HG03135 (cell line): Measurements from ENCODE around the gene MRRF.
"Not testable (repeated sequence)": the region's sequence is repeated elsewhere in the genome, so short reads cannot be mapped to it uniquely, and the experiment has no call there.

Source experiments
- ATAC-seq: cut with Tn5 transposase; IDR thresholded peaks from one replicate; pipeline ENCODE4 v1.9.1; 2021; ENCODE audit warnings: mild to moderate bottlenecking, moderate library complexity; ENCODE audit not compliant: unreplicated experiment

The MRRF gene

DNA sequence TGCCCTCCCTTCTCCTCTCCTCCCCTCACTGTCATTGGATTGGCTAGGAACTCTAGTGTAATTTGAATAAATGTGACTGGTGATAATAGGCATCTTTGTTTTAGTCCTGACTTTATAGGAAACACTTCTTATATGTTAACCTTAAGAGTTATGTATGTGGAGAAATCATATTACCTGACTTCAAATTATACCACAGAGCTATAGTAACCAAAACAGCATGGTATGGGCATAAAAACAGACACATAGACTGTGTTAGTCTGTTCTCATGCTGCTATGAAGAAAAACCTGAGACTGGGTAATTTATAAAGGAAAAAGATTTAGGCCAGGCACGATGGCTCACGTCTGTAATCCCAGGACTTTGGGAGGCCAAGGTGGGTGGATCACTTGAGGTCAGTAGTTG lies 9.4 kb downstream of the MRRF start:
- no peak for ATAC-seq

DNA sequence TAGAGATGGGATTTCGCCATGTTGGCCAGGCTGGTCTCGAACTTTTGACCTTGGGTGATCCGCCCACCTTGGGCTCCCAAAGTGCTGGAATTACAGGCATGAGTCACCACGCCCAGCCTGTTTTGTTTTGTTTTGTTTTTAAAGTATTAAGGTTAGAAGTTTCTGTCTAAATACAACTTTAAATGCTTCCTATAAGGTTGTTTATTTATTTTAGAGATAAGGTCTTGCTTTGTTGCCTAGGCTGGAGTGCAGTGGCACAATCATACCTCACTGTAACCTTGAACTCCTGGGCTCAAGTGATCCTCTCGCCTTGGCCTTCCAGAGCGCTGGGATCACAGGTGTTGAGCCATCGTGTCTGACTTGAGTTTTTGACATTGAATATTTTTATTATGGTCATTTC lies 11.4 kb downstream of the MRRF start:
- no peak for ATAC-seq

DNA sequence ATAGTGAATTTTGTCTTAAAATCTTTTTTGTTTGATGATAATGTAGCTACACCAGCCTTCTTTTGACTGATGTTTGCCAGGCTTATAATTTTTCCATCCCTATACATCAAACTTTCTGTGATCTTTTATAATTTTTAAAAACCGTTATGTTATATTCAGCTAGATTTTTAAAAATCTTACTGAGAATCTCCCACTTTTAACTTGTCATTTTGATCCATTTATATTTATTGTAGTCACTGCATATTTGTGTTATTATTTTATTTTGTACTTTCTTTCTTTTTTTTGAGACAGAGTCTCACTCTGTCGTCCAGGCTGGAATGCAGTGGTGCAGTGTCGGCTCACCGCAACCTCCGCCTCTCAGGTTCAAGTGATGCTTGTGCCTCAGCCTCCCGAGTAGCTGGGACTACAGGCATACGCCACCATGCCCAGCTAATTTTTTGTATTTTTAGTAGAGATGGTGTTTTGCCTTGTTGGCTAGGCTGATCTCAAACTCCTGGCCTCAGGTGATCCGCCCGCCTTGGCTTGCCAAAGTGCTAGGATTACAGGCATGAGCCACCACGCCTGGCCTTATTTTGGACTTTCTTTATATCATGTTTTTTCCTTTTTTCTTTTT lies 12.7 kb downstream of the MRRF start:
- ATAC-seq: no peak

DNA sequence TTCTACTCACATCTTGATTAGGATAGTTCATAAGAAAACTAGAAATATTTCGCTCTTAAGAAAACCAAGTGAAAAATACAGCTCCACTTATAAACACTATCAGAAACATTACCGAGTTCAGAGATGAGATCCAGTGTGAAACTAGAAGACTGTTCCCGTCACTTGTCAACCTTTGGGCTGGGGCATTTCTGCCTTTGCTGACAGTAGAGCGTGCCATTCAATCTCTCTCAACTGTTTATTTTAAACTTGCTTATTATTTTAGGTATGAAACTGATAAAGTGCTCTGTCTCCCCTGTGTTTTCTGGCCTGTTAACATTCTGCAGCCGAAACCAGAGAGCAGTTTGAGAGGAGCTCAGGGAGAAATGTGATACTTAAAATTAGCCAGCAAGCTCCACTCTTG lies 16.7 kb downstream of the MRRF start:
- ATAC-seq: no peak

DNA sequence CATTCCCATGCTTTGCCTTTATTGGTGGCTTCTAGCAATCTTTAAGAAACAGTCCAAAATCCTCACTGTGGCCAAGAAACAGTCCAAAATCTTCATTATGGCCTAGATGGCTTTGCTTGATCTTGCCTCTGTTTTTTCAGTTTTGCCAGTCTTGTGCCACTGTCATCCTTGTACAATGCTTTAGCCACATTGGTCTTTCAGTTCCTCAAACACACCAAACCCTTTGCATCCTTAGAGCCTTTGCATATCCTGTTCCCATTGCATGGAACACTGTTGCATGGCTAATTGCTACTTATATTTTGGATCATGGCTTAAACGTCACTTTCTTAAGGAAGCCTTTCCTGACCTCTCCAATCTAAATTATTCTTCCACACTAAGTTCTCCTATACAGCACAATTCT lies 22.1 kb downstream of the MRRF start:
- ATAC-seq: no peak

DNA sequence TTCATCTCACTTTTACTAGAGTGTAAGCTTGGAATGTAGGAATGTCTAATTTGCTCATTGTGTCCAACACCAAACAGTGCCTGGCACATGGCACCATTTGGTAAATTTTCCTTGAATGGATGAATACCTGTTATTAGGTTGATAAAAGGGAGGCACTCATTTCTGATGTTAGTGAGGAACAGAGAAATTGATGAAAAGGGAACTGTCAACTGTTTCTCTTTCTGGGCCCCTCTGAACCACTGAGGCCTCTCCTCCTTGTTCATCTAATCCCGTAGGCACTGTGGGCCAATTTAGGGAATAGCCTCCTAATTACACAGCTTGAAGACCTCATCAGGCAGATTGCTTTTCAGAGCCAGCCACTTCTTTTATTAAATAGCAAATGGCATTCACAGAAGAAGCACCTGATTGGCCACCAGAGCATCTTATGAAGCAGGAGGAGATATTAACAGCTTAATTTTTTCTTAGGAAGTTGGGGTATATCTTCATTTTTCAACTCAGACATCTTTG lies 22.6 kb downstream of the MRRF start:
- no peak for ATAC-seq

DNA sequence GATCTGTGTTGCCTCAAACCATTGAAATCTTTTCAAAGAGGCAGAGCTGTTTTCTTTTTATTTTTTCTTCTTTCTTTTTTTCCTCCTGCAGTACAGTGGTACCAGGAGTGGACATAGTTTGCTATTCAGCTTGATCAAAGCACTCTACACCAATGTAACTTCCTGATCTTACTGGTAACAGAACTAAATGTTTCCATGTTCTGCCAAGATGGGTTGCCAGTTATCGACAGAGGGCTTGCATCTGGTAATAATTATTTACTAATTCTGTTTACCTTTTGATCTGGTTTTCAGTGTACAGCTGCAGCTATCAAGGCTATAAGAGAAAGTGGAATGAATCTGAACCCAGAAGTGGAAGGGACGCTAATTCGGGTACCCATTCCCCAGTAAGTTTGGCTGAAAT lies 26.8 kb downstream of the MRRF start:
- no peak for ATAC-seq

DNA sequence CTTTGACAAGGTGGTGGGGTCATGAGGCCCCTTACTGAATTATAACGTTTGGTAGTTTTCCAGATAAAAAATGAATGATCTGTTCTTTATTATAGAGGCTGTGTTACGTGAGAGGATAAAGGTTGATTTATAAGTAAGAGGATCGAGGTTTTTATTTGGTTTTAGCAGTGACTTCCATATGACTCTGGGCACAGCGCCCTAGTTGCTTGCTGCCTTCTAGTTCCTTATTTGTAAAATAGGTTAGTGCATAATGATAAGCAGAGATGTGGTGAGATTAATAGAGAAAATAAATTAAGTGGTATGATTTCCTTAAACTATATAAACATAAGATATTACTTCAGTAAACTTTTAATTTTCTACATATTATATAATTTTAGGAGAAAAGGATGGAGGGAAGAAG lies 29.8 kb downstream of the MRRF start:
- no peak for ATAC-seq

DNA sequence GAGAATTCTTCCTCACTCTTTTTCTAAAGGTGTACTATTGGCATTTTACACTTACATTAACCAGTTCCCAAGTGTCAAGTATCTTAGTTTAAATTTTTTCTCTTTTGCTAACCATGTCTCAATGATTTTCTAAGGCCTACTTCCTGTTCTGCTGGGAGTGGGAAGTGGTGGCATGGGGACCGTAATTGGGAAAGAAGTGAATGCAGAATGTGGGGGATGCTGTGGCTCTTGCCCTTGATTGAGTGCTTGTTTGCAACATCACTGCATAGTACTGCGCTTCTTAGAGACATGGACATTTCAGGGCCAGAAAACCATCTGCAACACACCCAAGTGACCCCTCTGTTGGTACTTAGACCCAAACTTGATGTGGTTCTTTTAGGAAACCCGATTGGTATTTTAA lies 32.8 kb downstream of the MRRF start:
- ATAC-seq: no peak

DNA sequence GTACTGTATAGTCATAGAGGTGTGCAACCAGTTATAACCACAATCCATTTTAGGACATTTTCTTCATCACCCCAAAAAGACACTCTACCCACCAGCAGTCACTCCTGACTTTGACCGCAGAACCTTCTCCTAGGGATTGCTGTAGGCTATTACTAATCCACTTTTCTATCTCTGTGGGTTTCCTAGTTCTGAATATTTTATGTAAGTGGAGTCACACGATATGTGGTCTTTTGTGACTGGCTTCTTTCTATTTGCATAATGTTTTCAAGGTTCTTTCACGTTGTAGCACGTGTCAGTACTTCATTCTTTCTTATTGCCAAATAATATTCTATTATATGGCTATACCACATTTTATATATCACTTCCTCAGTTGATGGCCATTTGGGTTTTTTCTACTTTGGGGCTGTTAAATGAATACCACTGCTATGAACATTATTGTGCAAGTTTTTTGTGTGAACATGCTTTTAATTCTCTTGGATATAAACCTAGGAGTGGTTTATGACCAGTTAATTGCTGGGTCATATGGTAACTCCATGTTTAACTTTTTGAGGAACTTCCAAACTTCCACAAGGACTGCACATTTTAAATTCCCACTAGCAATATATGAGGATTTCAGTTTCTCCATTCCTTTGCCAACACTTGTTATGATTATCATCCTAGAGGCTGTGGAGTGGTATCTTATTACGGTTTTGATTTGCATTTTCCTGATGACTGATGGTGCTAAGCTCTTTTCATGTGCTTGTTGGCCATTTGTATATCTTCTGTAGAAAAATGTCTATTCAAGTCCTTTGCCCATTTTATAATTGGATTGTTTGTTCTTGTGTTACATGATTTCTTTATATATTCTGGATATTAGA lies 37.8 kb downstream of the MRRF start:
- no peak for ATAC-seq

DNA sequence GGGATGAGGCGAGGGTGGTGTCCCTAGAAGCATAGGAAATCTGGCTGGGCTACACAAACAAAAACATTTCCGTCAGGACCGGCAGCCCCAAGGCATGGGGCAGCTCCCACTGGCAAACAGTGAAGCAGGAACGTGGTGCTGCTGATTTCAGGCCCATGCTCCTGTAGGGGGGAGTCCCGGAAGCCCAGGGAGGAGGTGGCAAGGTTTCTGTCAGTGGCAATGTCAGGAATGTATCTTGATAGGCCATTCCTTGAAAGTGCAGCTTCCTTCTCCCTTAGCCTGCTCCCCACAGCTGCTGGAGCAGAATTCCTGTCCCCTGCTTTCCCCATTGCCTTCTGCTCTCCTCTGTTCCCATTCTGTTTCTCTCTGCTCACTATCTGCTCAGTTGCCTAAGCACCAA lies 42.4 kb downstream of the MRRF start:
- ATAC-seq: no peak

DNA sequence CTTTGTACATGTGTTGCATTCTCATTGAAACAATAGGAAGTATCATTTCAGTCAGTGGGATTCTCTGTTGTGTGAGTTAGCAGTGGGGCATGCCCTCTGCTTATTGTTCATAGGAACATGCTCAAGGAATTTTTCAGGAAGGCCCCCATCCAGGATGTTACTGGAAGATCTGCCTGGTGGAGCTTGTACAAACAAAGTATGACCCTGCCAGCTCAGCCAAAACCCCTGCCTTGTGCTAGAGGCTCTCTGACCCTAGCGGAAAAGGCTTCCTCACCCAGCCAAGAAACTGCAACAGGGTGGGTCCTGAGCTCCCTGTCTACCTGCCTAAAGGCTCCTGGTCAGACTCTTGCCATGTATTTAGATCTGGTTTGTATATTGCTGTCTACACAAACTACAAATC lies 43.2 kb downstream of the MRRF start:
- ATAC-seq: no peak

DNA sequence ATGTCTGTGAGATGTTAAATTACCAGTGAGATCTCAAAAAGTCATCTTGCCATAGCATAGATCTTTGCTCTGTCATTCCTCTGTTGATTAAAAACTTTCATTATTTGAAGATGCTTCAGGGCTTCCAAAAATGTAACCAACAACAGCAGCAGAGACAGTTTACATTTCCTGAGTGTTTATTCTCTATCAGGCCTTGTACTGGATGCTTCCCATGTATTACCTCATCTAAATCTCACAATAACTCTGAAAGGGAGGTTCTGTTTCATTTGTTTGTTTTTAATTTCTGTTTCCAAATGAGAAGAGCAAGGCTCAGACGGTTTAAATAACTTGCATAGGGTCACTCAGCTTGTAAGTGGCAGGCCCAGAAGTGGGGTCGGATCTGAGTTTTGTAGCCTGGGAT lies 45.2 kb downstream of the MRRF start:
- ATAC-seq: no peak

DNA sequence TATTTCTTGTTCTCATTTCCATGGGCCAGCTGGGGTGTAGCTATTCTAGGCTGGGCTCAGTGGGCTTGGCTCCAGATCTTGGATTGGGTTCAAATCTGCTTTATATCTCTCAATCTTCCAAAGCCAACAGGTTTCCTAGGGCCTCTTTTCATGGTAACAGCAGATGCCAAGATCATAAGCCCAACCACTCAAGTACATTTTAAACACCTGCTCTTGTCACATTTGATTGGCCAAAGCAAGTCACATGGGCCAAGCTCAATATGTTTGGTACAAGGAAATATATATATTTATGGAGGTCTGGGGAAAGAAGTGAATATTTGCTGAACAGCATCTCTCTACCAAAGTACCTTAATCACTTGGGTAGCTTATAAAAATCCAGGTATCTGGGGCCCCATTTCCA lies 49.5 kb downstream of the MRRF start:
- no peak for ATAC-seq

DNA sequence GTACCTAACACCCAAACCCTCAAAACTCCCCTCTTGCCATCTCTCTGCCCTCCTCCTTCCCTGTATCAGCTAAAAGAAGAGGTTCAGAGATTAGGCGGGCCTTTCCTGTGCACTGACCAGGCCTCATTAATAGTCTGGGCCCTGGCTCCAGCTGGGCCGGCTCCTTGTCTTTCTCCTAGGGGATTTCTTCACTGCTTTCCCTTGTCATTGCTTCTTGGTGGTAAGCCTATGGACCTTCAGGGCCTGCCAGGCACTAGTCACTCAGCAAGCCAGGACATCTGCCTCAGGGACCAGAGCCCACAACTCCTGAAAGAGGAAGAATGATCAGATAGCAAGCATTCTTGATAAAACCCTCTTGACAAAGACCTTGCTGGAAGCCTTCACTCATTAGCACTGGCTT lies 50.9 kb downstream of the MRRF start:
- ATAC-seq: no peak

DNA sequence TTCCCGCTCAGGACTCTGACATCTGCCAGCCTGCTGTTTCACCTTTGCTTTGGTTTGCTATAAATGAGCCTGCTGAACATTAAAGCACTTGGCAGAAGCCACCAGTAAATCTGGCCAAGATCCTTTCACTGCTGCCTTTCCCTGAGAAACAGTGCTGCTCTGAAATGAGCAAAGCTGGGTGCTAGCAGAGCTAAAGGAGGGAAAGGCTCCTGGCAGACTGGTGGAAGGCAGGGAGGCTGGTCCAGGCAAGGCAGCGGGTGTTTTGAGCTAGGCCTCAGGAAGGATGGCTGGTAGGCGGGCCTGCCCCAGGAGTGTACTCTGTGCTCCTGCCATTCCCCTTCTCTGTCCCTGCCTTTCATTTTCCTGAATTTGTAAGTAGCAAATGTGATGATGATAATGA lies 53.6 kb downstream of the MRRF start:
- ATAC-seq: no peak

DNA sequence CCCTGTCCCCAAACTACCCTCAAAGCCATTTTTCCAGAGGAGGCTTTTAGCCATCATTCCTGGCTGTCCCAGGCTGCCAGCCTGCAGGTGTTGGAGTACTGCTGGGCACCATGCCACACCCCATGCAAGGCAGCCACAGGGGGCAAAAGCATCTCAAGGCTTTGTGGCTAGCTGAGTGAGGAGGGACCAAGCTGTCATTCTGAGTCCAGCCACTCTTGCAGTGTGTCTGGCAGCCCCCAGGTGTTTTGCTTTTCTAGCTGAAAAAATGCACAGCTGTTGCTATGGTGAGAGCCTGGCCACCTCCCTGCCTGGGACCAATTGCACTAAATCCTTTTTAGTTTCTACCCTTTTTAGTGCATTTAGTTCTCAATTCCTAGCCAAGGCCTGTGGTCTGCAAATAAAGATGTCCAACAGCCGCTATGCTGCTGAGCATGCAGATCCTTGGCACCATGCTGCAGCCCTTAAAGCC lies 55.8 kb downstream of the MRRF start:
- ATAC-seq: no peak

DNA sequence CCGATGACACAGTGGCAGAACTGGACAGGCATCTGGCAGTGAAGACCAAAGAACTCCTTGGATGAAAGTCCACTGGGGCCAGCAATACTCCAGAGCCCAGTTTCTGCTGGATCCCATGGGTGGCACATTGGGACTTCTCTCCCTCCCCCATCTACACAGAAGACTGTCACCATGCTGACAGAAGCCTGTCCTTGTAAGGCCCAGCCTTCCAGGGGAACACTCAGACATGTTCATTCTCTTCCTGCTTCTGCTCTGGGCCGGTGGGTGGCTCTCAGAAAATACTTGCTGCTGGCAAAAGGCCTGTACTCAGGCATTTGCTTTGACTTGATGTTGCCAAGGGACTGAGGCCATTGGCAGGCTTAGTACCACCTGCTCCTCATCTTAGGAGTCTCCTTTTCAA lies 57.9 kb downstream of the MRRF start:
- no peak for ATAC-seq

DNA sequence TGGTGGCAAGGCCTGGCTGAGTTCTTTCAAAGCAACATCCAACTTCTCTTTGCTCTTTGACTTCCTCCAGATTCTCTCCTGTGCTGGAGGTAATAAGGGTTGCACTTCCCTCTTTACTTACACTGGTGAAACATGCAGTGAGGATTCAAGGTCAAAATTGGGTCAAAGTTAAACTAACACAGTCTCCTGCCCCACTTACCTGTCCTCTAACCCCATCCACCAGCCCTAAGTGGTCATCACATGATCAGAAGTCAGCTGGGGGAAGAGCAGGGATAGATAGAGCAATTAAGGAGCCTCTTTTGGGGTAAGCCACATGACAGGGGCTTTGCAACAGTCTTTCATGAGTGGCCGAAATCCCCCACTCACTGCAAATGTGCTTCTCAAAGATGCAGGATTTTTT lies 60.0 kb downstream of the MRRF start:
- ATAC-seq: not testable (repeated sequence)

DNA sequence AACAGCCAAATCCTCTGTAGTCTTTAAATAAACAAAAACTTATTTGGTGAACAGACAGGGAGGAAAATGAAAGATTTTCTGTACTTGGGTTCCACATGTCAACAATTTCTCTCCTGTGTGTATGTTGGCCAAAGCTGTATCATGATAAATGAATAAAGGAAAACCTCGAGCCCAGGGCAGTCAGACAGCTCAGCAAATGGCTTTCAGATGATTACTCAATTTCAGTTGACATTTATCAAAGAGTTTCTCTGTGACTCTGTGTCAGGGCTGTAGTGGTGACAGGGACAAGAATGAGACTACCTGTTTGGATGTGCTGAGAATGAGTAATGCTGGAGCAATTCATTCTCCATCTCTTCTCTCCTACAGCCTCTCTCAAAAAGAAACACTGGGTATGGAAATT lies 60.4 kb downstream of the MRRF start:
- no peak for ATAC-seq

DNA sequence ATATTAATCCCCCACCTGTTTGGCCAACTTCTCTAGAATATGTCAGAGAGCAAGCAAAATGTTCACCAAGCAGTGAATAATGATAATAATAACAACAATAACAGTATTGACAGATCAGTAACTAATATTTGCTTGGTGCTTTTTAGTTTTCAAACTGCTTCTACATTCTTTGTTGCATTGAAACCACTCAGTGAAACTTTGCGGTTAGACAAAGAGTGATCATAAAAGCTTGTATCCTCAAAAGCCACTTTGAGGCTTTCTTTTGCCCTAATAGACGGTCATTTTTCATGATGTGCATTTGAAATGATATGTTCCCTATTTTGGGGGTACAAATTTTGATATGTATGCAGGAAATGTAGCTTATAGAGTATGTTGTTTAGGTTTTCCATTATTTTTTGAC lies 62.5 kb downstream of the MRRF start:
- no peak for ATAC-seq

DNA sequence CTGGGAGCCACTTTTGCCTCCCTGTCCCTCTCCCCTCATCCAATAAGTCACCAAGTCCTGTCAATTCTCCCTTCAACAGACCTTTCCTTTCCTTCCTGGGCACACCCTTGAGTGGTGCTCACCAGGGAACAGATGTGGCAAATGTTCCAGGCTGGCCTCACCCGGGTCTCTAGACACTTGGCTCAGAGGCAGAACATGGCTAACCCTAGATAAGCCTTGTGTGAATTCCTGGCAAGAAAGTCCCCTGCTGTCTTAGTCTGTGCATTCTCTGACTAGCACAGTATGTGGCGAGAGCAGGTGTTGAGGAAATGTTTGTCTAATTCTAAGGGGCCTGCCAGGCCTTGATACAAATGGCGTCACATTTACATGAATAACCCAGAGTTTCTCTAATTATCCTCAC lies 64.9 kb downstream of the MRRF start:
- ATAC-seq: no peak
